Measurements from ENCODE around the gene KIF14. TPM values are rescaled to one million over a fixed set of nuclear protein-coding genes. Genes with fewer than 3 reads are reported as not detected.

The KIF14 gene
- total RNA-seq, 1 donor from 2014 or later: 1.0 TPM

GRCh38 chr1:200505257-200505656 lies 115.3 kb downstream of the KIF14 start:
- no peaks in the 10 kb centered on the region for H3K9me3 ChIP-seq (ENCODE audit: control insufficient read depth in 3 of 3, low read length in 3 of 3)
- H3K9ac ChIP-seq (ENCODE audit: low read depth in 1 of 3, low read length in 3 of 3): no peak overlapping the region
- H3K4me3 ChIP-seq (ENCODE audit: low read length in 3 of 3): no peak overlapping the region
- peaks cover 0 to 6% (median 0%) of the 10 kb centered on the region in 3 donors for H3K27me3 ChIP-seq (ENCODE audit: control insufficient read depth in 3 of 3, insufficient read depth in 3 of 3, low read length in 3 of 3)
- H3K36me3 ChIP-seq (ENCODE audit: control insufficient read depth in 3 of 3, insufficient read depth in 3 of 3, low read length in 3 of 3): no peaks in the 10 kb centered on the region
- H3K4me1 ChIP-seq (ENCODE audit: control insufficient read depth in 3 of 3, insufficient read depth in 3 of 3, low read length in 3 of 3): no peaks in the 10 kb centered on the region
- no peak overlapping the region for H3K27ac ChIP-seq (ENCODE audit: low read depth, low read length)

Other genes with a start within 250 kb of the KIF14 start
- gene ZNF281, start 210.7 kb downstream of the KIF14 start, total RNA-seq: 11.5 TPM
- 17.7 TPM for gene DDX59, start 49.2 kb upstream of the KIF14 start, total RNA-seq
- 23.0 TPM for gene CAMSAP2, start 118.1 kb upstream of the KIF14 start, total RNA-seq

Measured in skeletal muscle tissue (tissue), 4 donors.